ENCODE results near the gene CH25H.

Gene CH25H

GRCh38 chr10:89240519-89240918 lies 33.4 kb upstream of the CH25H start:
- TF ChIP-seq, protein P1, sequence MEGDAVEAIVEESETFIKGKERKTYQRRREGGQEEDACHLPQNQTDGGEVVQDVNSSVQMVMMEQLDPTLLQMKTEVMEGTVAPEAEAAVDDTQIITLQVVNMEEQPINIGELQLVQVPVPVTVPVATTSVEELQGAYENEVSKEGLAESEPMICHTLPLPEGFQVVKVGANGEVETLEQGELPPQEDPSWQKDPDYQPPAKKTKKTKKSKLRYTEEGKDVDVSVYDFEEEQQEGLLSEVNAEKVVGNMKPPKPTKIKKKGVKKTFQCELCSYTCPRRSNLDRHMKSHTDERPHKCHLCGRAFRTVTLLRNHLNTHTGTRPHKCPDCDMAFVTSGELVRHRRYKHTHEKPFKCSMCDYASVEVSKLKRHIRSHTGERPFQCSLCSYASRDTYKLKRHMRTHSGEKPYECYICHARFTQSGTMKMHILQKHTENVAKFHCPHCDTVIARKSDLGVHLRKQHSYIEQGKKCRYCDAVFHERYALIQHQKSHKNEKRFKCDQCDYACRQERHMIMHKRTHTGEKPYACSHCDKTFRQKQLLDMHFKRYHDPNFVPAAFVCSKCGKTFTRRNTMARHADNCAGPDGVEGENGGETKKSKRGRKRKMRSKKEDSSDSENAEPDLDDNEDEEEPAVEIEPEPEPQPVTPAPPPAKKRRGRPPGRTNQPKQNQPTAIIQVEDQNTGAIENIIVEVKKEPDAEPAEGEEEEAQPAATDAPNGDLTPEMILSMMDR (conservative IDR thresholded peaks at IDR 0.05), result no peak
- no peak for TF ChIP-seq ZFX (IDR thresholded peaks at IDR 0.05)
- H3K27ac ChIP-seq, result no peak overlapping the region

DNA sequence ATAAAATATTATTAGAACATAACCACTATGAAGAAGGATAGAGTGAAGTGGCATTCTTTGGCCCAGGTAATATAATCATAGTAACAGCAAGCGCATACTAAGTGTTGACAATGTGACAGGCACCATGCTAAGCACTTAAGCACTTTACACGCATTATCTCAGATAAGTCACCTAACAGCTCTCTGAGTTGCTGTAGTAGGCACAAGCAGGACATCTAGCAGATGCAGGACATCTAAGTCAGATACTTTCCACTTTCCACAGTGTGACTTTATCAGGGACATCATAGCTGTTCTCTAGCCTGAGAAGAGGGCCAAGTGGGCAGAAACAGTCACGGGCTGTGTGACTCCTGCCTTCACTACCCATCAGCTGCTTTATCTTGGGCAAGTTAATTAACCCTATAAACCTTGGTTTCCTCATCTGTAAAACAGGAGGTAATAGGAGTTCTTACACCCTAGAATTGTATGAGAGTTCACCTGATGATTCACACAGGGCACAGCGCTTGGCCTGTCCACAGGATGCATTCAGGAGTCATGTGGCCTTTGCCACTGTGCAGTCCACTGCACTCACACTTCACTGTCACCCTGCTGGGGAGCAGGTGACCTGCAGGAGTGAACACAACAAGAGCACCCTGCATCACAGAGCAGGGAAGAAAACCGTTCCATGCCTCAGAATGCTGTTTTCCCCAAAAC lies 32.0 kb upstream of the CH25H start:
- no peak for TF ChIP-seq ZFX (IDR thresholded peaks at IDR 0.05)
- TF ChIP-seq, protein P1 (conservative IDR thresholded peaks at IDR 0.05), result no peak
- H3K27ac ChIP-seq, result no peak overlapping the region

DNA sequence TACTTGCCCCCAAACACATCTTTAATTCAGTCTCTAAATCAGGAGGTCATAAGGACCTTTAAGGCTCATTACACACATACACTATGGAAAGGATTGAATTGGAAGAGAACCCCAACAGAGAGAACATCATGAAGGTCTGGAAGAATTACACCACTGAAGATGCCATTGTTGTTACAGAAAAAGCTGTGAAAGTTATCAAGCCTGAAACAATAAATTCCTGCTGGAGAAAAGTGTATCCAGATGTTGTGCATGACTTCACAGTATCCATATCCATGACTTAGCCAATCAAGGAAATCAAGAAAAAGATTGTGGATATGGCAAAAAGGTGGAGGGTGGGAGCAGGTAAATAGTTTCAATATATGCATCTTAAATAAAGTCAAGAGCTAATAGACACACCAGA lies 30.7 kb upstream of the CH25H start:
- TF ChIP-seq ZFX (IDR thresholded peaks at IDR 0.05), result no peak
- TF ChIP-seq, protein P1 (conservative IDR thresholded peaks at IDR 0.05), result no peak
- H3K27ac ChIP-seq, result no peak overlapping the region

DNA sequence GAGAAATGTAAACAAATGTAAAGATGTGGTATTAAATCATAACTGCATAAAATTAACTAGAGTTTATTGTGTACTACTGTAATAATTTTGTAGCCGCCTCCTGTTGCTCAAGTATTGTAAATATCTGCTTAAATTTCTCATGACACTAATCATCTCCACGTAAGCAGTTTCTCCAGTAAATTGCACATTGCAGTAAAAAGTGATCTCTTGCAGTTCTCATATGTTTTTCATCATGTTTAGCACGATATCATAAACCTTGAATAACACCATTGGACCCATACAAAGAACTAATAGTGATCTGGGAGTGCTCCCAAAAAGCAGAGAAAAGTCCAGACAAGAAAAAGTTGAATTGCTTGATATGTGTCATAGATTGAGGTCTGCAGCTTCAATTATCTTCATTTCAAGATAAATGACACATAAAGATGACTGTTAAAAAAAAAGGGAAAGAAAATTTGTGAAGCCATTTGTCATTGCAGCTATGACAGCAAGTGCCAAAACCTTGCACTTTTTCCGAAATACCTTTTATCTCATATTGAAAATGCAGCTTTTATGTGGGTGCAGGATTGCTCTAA lies 29.2 kb upstream of the CH25H start:
- no peak overlapping the region for H3K27ac ChIP-seq
- TF ChIP-seq, protein P1 (conservative IDR thresholded peaks at IDR 0.05), result no peak

DNA sequence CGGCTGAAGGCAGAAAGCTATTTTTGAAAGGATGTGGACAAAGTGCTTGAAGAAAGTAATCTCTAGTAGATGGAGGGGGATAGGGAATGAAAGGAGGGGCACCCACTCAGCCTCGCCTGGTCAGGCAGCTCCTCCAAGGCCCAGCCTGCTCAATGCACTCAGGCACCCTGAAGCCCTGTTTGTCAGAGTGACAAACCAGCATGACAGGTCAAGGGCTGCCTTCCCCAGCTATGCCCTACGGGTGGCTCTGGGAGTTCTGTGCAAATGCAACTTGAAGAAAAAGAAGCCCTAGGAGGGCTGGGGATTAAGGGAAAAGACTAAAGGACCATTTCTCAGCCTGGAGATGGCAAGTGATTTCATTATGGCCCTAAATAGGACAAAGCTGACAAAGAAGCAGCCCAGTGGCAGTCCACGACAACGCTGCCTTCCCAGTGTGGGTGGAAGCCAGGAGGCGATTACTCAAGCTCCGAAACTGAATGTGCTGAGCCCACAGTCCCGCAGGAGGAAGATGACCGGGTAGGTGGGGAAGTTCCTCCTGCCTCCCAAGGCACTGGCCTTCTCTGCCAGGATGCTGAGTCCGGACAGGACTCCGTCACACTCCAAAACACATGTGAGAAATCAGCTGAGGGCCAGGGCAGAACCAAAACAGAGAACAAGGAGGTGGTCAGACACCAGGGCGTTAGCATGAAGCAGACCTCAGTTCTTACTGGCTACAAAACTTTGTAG lies 28.1 kb upstream of the CH25H start:
- no peak for TF ChIP-seq ZFX (IDR thresholded peaks at IDR 0.05)
- TF ChIP-seq, protein P1 (conservative IDR thresholded peaks at IDR 0.05), result no peak
- no peak overlapping the region for H3K27ac ChIP-seq

DNA sequence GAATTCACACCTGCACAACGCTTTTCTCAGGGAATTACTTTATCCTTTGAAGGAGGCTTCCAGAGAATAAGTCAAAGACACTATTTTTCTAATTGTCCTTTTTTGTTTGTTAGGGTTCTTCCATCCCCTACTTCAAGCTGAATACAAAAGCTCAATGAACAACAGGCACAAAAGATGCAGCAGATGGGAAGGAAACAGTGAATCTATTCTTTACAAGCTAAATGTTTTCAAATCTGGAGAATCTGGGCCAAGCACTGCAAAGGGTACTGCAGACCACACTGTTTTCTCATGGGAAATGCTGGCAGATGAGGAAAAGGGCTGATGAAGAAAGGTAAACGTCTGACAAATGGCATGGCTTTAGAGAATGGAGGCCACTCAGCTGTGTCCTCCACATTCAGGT lies 25.9 kb upstream of the CH25H start:
- TF ChIP-seq, protein P1 (conservative IDR thresholded peaks at IDR 0.05), result no peak
- no peak for TF ChIP-seq ZFX (IDR thresholded peaks at IDR 0.05)
- no peak overlapping the region for H3K27ac ChIP-seq

DNA sequence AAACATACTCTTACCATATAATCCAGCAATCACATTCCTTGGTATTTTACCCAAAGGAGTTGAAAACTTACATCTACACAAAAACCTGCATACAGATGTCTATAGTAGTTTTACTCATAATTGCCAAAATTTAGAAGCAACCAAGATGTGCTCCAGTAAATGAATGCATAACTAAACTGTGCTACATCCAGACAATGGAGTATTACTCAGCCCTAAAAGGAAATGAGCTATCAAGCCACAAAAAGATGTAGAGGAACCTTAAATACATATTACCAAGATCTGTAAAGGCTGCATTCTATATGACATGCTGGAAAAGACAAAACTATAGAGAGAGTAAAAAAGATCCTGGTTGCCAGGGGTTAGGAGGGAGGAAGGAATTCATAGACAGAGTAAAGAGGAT lies 21.8 kb upstream of the CH25H start:
- H3K27ac ChIP-seq, result no peak overlapping the region
- TF ChIP-seq, protein P1 (conservative IDR thresholded peaks at IDR 0.05), result no peak
- no peak for TF ChIP-seq ZFX (IDR thresholded peaks at IDR 0.05)

Measured in C4-2B (cell line).